Activated T-cell treated with anti-CD3 and anti-CD28 coated beads for 24 hours (primary cell): Measurements from ENCODE around the gene GLRX3.

Experiments
- DNase-seq: peaks from one replicate; pipeline ENCODE4 v3.0.0-alpha.2; 2020; ENCODE audit warnings: low read depth

The GLRX3 gene

GRCh38 chr10:130208807-130209206, 72.6 kb downstream of the GLRX3 start:
- no peak for DNase-seq

GRCh38 chr10:130212746-130213145, 76.6 kb downstream of the GLRX3 start:
- no peak for DNase-seq

GRCh38 chr10:130213286-130214080, 77.3 kb downstream of the GLRX3 start:
- DNase-seq, result no peak

GRCh38 chr10:130214431-130214830, 78.2 kb downstream of the GLRX3 start:
- DNase-seq, result no peak

- no peak for DNase-seq
Observed at GRCh38 chr10:130215151-130215930, 79.2 kb downstream of the GLRX3 start.

GRCh38 chr10:130215931-130216231, 79.7 kb downstream of the GLRX3 start:
- no peak for DNase-seq

- no peak for DNase-seq
Observed at GRCh38 chr10:130218181-130218641, 82.0 kb downstream of the GLRX3 start.

- no peak for DNase-seq
Observed at GRCh38 chr10:130218936-130219335, 82.7 kb downstream of the GLRX3 start.

- DNase-seq, result no peak
Observed at GRCh38 chr10:130220251-130221185, 84.3 kb downstream of the GLRX3 start.

- no peak for DNase-seq
Observed at GRCh38 chr10:130221456-130222375, 85.5 kb downstream of the GLRX3 start.

- no peak for DNase-seq
Observed at GRCh38 chr10:130222381-130222780, 86.2 kb downstream of the GLRX3 start.

- no peak for DNase-seq
Observed at GRCh38 chr10:130224228-130224627, 88.0 kb downstream of the GLRX3 start.

- DNase-seq, result no peak
Observed at GRCh38 chr10:130226012-130226411, 89.8 kb downstream of the GLRX3 start.

GRCh38 chr10:130227883-130228282, 91.7 kb downstream of the GLRX3 start:
- no peak for DNase-seq
